ENCODE measurements around the gene GJB2.

The GJB2 gene

GRCh38 chr13:20190076-20190475 is 2.7 kb downstream of the GJB2 start:
- peaks cover 45% of the 10 kb centered on the region for H3K36me3 ChIP-seq (ENCODE audit: low read depth)
- peaks cover 30% of the 10 kb centered on the region for H3K4me1 ChIP-seq (ENCODE audit: insufficient read depth, poor library complexity, severe bottlenecking)
- no peak for ATAC-seq (ENCODE audit: low read depth)
- H3K4me3 ChIP-seq (ENCODE audit: severe bottlenecking) = no peak overlapping the region
- DNase-seq (ENCODE audit: low spot score) = no peak
- H3K9me3 ChIP-seq (ENCODE audit: severe bottlenecking) = no peaks in the 10 kb centered on the region
- no peak for TF ChIP-seq CTCF (IDR thresholded peaks at IDR 0.05; ENCODE audit: poor library complexity, severe bottlenecking)
- H3K27ac ChIP-seq (ENCODE audit: poor library complexity, severe bottlenecking) = peak overlapping the region; percentile 70
- H3K27me3 ChIP-seq (ENCODE audit: insufficient read depth, poor library complexity, severe bottlenecking) = no peaks in the 10 kb centered on the region

DNA sequence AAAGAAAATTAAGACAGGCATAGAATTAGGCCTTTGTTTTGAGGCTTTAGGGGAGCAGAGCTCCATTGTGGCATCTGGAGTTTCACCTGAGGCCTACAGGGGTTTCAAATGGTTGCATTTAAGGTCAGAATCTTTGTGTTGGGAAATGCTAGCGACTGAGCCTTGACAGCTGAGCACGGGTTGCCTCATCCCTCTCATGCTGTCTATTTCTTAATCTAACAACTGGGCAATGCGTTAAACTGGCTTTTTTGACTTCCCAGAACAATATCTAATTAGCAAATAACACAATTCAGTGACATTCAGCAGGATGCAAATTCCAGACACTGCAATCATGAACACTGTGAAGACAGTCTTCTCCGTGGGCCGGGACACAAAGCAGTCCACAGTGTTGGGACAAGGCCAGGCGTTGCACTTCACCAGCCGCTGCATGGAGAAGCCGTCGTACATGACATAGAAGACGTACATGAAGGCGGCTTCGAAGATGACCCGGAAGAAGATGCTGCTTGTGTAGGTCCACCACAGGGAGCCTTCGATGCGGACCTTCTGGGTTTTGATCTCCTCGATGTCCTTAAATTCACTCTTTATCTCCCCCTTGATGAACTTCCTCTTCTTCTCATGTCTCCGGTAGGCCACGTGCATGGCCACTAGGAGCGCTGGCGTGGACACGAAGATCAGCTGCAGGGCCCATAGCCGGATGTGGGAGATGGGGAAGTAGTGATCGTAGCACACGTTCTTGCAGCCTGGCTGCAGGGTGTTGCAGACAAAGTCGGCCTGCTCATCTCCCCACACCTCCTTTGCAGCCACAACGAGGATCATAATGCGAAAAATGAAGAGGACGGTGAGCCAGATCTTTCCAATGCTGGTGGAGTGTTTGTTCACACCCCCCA is 3.8 kb downstream of the GJB2 start:
- H3K36me3 ChIP-seq (ENCODE audit: low read depth) = peaks cover 45% of the 10 kb centered on the region
- DNase-seq (ENCODE audit: low spot score) (no peak), ATAC-seq (ENCODE audit: low read depth) (no peak)
- no peak overlapping the region for H3K27ac ChIP-seq (ENCODE audit: poor library complexity, severe bottlenecking)
- H3K27me3 ChIP-seq (ENCODE audit: insufficient read depth, poor library complexity, severe bottlenecking) = no peaks in the 10 kb centered on the region
- H3K9me3 ChIP-seq (ENCODE audit: severe bottlenecking) = no peaks in the 10 kb centered on the region
- no peak overlapping the region for H3K4me3 ChIP-seq (ENCODE audit: severe bottlenecking)
- peaks cover 23% of the 10 kb centered on the region for H3K4me1 ChIP-seq (ENCODE audit: insufficient read depth, poor library complexity, severe bottlenecking)
- no peak for TF ChIP-seq CTCF (IDR thresholded peaks at IDR 0.05; ENCODE audit: poor library complexity, severe bottlenecking)

- Histone ChIP-seq H3K27ac (ENCODE audit: poor library complexity, severe bottlenecking) (no peak overlapping the region), H3K4me3 (ENCODE audit: severe bottlenecking) (no peak overlapping the region), H3K27me3 (ENCODE audit: insufficient read depth, poor library complexity, severe bottlenecking) (no peaks in the 10 kb centered on the region), H3K4me1 (ENCODE audit: insufficient read depth, poor library complexity, severe bottlenecking) (peaks cover 17% of the 10 kb centered on the region), H3K36me3 (ENCODE audit: low read depth) (peaks cover 44% of the 10 kb centered on the region), H3K9me3 (ENCODE audit: severe bottlenecking) (no peaks in the 10 kb centered on the region)
- DNase-seq (ENCODE audit: low spot score) (no peak), ATAC-seq (ENCODE audit: low read depth) (no peak)
- TF ChIP-seq CTCF (IDR thresholded peaks at IDR 0.05; ENCODE audit: poor library complexity, severe bottlenecking) = no peak
These were observed 6.0 kb downstream of the GJB2 start for GRCh38 chr13:20186771-20187170.

- ATAC-seq (ENCODE audit: low read depth) (no peak), DNase-seq (ENCODE audit: low spot score) (no peak)
These were observed 7.2 kb downstream of the GJB2 start for GRCh38 chr13:20185366-20186056.

More at GRCh38 chr13:20185366-20186056, 7.2 kb downstream of the GJB2 start:
- no peak for TF ChIP-seq CTCF (IDR thresholded peaks at IDR 0.05; ENCODE audit: poor library complexity, severe bottlenecking)
- Histone ChIP-seq H3K27ac (ENCODE audit: poor library complexity, severe bottlenecking) (no peak overlapping the region), H3K4me3 (ENCODE audit: severe bottlenecking) (no peak overlapping the region), H3K27me3 (ENCODE audit: insufficient read depth, poor library complexity, severe bottlenecking) (no peaks in the 10 kb centered on the region), H3K4me1 (ENCODE audit: insufficient read depth, poor library complexity, severe bottlenecking) (peaks cover 8% of the 10 kb centered on the region), H3K36me3 (ENCODE audit: low read depth) (peaks cover 34% of the 10 kb centered on the region), H3K9me3 (ENCODE audit: severe bottlenecking) (no peaks in the 10 kb centered on the region)

Data from RWPE2 (cell line).